IPS-15b (cell line): ENCODE data around the gene BACH2.

Experiments used
- H3K27me3 ChIP-seq: one replicate; pipeline ENCODE4 v1.6.1; 2013; ENCODE audit warnings: low read length; ENCODE audit not compliant: control insufficient read depth, insufficient read depth
- H3K36me3 ChIP-seq: one replicate; pipeline ENCODE4 v1.6.1; 2013; ENCODE audit warnings: low read length; ENCODE audit not compliant: control insufficient read depth, insufficient read depth
- H3K4me1 ChIP-seq: one replicate; pipeline ENCODE4 v1.6.1; 2013; ENCODE audit warnings: mild to moderate bottlenecking, low read length; ENCODE audit not compliant: control insufficient read depth, insufficient read depth
- H3K4me3 ChIP-seq: one replicate; pipeline ENCODE4 v1.5.1; 2013; ENCODE audit warnings: low read depth, low read length
- H3K9ac ChIP-seq: one replicate; pipeline ENCODE4 v1.6.1; 2013; ENCODE audit warnings: low read depth, mild to moderate bottlenecking, low read length
- H3K9me3 ChIP-seq: one replicate; pipeline ENCODE4 v1.6.1; 2013; ENCODE audit warnings: mild to moderate bottlenecking, low read length; ENCODE audit not compliant: control insufficient read depth, insufficient read depth

The BACH2 gene

GRCh38 chr6:89992818-89993217 lies 303.8 kb downstream of the BACH2 start:
- H3K9me3 ChIP-seq: no peaks in the 10 kb centered on the region
- no peaks in the 10 kb centered on the region for H3K36me3 ChIP-seq
- no peak overlapping the region for H3K9ac ChIP-seq
- H3K4me1 ChIP-seq: no peaks in the 10 kb centered on the region
- no peaks in the 10 kb centered on the region for H3K27me3 ChIP-seq
- no peak overlapping the region for H3K4me3 ChIP-seq

DNA sequence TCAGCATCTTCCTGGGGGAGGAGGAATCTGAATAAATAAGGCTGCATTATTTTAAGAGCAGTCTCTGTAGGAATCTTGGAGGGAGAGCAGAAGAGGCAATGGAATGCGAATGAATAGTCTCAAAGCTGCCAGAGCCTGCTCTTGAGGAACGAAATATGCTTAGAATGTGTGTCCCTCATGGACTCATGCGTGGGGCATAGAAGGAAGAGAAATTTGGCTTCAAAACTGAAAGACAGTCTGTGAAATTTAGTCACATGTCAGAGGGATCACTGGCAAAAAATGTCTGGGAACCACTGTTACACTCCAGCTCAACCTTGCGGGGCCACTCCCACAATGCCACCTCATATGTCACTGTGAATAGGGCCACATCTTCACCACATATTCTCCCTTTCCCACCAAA lies 306.9 kb downstream of the BACH2 start:
- no peaks in the 10 kb centered on the region for H3K9me3 ChIP-seq
- H3K36me3 ChIP-seq: no peaks in the 10 kb centered on the region
- H3K27me3 ChIP-seq: no peaks in the 10 kb centered on the region
- no peak overlapping the region for H3K9ac ChIP-seq
- no peak overlapping the region for H3K4me3 ChIP-seq
- no peaks in the 10 kb centered on the region for H3K4me1 ChIP-seq

DNA sequence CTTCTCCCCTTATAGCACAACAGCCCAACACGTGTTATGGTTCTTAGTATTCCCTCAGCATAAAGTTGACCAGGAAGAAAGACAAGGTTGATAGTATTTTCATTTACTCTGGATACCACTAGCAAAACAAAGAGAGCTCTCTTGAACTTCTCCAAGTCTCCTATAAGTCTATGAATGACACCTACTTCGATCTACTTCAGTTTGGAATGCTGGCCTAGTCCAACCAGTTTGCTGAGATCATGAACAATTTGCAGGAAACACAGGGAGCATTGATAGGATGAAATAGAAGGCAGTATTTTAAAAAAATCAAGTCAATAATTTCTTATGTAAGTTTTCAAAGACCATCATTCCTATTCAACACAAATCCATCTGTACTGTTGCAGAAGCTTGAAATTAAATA lies 308.8 kb downstream of the BACH2 start:
- H3K27me3 ChIP-seq: no peaks in the 10 kb centered on the region
- no peaks in the 10 kb centered on the region for H3K4me1 ChIP-seq
- H3K36me3 ChIP-seq: no peaks in the 10 kb centered on the region
- no peak overlapping the region for H3K9ac ChIP-seq
- no peaks in the 10 kb centered on the region for H3K9me3 ChIP-seq
- H3K4me3 ChIP-seq: no peak overlapping the region

GRCh38 chr6:89987140-89987539 lies 309.5 kb downstream of the BACH2 start:
- H3K4me1 ChIP-seq: no peaks in the 10 kb centered on the region
- no peaks in the 10 kb centered on the region for H3K36me3 ChIP-seq
- no peak overlapping the region for H3K4me3 ChIP-seq
- no peaks in the 10 kb centered on the region for H3K27me3 ChIP-seq
- H3K9me3 ChIP-seq: no peaks in the 10 kb centered on the region
- H3K9ac ChIP-seq: no peak overlapping the region

GRCh38 chr6:89986650-89987074 lies 310.0 kb downstream of the BACH2 start:
- H3K9ac ChIP-seq: no peak overlapping the region
- H3K9me3 ChIP-seq: no peaks in the 10 kb centered on the region
- no peaks in the 10 kb centered on the region for H3K36me3 ChIP-seq
- H3K27me3 ChIP-seq: no peaks in the 10 kb centered on the region
- no peaks in the 10 kb centered on the region for H3K4me1 ChIP-seq
- no peak overlapping the region for H3K4me3 ChIP-seq

DNA sequence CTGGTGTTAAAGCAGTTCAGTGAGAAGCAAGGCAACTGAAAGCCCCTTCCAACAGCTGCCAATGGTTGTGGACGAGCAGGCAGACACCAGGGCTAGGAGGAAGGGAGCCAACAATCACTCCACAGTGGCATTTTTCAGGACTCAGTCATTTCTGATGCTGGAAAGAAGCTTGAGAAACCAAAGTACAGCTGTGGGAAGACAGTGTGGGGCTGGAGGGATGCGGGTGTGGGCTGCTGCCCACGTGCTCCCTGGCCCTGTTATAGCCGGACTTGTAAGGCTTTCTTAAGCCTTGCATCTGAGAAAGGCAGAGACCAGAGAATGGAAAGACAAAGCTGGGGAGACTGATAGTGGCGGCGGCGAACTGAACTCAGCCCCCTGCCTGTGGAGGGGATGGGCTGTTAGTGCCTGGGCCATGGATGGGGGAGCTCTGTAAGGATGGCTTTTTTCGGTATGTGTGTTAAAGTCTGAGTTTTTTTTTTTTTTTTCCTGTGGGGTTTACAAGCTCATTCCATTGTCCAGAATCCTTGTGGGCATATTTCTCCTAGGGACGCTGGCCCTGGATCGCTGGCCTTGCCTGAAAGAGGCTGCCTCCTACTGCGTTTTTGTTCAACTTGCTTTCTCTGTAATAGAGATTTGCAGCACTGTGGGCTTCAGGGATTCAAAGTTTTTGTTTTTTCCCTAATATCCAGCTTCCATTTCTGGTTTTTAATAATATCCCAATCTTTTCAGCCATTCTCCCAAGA lies 310.7 kb downstream of the BACH2 start:
- Histone ChIP-seq H3K9me3 (no peaks in the 10 kb centered on the region), H3K9ac (no peak overlapping the region), H3K27me3 (no peaks in the 10 kb centered on the region), H3K4me3 (no peak overlapping the region), H3K4me1 (no peaks in the 10 kb centered on the region), H3K36me3 (no peaks in the 10 kb centered on the region)

- Histone ChIP-seq H3K36me3 (no peaks in the 10 kb centered on the region), H3K9me3 (no peaks in the 10 kb centered on the region), H3K9ac (no peak overlapping the region), H3K4me1 (no peaks in the 10 kb centered on the region), H3K4me3 (no peak overlapping the region), H3K27me3 (no peaks in the 10 kb centered on the region)
Measured at GRCh38 chr6:89984926-89985750, 311.5 kb downstream of the BACH2 start.

DNA sequence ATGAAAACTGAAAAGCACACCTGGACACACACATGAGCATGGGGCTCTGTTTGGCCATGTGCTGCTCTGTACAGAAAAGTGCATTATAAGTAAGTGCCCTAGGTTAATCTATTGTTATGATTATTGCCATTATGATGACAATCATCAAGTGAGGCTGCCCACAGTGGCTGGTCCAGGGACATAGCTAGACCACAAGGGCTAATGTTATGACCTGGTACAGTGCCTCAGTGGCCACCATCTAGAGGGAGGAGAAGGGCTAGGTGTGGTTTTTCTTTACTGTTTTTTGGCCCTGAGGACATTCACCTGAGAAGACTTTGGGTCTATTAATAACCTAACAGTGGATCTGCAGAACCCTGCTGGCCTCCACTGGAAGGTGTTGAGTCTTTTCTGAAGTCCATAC lies 316.3 kb downstream of the BACH2 start:
- Histone ChIP-seq H3K36me3 (no peaks in the 10 kb centered on the region), H3K9me3 (no peaks in the 10 kb centered on the region), H3K4me1 (no peaks in the 10 kb centered on the region), H3K27me3 (no peaks in the 10 kb centered on the region), H3K9ac (no peak overlapping the region), H3K4me3 (no peak overlapping the region)

DNA sequence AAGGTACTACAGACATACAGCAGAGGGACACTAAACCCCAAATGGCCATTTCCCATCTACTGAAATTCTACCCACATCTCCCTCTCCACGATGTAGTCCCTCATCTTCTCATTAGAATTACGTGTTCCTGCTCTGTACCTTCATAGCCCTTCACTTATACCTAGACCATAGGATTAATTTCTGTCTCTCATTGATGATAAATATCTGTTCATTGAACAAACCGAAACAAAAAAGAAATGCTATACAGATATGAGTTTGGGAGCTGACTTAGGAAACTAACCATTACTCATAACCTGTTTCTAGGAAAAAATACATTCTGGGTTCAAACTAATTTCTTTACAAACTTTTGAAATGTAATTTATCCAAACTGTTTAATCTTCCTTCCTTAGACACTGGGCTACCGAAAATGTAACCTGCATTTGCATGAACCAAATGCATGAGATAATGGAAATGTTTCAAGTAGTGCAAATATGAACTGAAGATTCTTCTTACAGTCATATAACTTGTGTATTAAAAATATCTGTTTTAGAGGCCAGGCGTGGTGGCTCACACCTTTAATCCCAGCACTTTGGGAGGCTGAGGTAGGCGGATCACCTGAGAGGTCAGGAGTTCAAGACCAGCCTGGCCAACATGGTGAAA lies 317.0 kb downstream of the BACH2 start:
- Histone ChIP-seq H3K27me3 (no peaks in the 10 kb centered on the region), H3K4me1 (no peaks in the 10 kb centered on the region), H3K9ac (no peak overlapping the region), H3K4me3 (no peak overlapping the region), H3K9me3 (no peaks in the 10 kb centered on the region), H3K36me3 (no peaks in the 10 kb centered on the region)

- Histone ChIP-seq H3K9me3 (no peaks in the 10 kb centered on the region), H3K36me3 (no peaks in the 10 kb centered on the region), H3K27me3 (no peaks in the 10 kb centered on the region), H3K4me3 (no peak overlapping the region), H3K4me1 (no peaks in the 10 kb centered on the region), H3K9ac (no peak overlapping the region)
Measured at GRCh38 chr6:89978749-89979145, 317.9 kb downstream of the BACH2 start.

- no peak overlapping the region for H3K4me3 ChIP-seq
- no peaks in the 10 kb centered on the region for H3K36me3 ChIP-seq
- H3K9ac ChIP-seq: no peak overlapping the region
- no peaks in the 10 kb centered on the region for H3K27me3 ChIP-seq
- no peaks in the 10 kb centered on the region for H3K4me1 ChIP-seq
- no peaks in the 10 kb centered on the region for H3K9me3 ChIP-seq
Measured at GRCh38 chr6:89977808-89978748, 318.6 kb downstream of the BACH2 start.
